ENCODE results near the gene HDGFL3.

HDGFL3 gene

GRCh38 chr15:83110381-83110780, 97.2 kb downstream of the HDGFL3 start:
- no peak overlapping the region for H3K27ac Mint-ChIP-seq
- peaks cover 46% of the 10 kb centered on the region for H3K27me3 Mint-ChIP-seq (ENCODE audit: low read depth)
- no peaks in the 10 kb centered on the region for H3K9me3 Mint-ChIP-seq
- H3K4me1 Mint-ChIP-seq, result peaks cover 16% of the 10 kb centered on the region
- H3K36me3 Mint-ChIP-seq (ENCODE audit: low read depth), result no peaks in the 10 kb centered on the region
- H3K4me3 Mint-ChIP-seq, result no peak overlapping the region
- no peak for TF ChIP-seq CTCF (IDR thresholded peaks at IDR 0.05; ENCODE audit: unreplicated experiment in 3 of 3)

DNA sequence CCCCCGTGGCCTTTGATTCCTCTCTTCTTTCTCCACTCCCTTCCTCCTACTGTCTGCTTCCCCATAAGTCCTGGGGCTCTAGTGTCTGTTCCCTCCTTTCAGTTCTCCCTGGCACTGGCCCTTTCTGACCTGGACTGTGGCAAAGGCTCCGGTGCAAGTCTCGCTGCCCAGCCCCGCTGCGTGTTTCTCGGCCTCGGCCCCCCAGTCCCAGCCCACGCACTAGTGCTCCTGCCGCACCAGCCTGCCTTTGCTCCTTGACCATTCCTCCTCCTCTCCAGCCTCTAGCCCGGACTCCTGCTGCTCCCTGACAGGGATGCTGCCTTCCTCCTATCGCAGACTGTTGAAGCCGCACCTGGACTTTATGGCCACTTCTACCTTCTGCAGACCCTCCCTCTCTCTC, 98.1 kb downstream of the HDGFL3 start:
- Mint-ChIP-seq H3K36me3 (ENCODE audit: low read depth) (no peaks in the 10 kb centered on the region), H3K4me3 (peak overlapping the region in 2 of 3 experiments; percentile 19 to 48), H3K27me3 (ENCODE audit: low read depth) (peaks cover 48% of the 10 kb centered on the region), H3K4me1 (peaks cover 16% of the 10 kb centered on the region), H3K9me3 (no peaks in the 10 kb centered on the region), H3K27ac (no peak overlapping the region)
- no peak for TF ChIP-seq CTCF (IDR thresholded peaks at IDR 0.05; ENCODE audit: unreplicated experiment in 3 of 3)

DNA sequence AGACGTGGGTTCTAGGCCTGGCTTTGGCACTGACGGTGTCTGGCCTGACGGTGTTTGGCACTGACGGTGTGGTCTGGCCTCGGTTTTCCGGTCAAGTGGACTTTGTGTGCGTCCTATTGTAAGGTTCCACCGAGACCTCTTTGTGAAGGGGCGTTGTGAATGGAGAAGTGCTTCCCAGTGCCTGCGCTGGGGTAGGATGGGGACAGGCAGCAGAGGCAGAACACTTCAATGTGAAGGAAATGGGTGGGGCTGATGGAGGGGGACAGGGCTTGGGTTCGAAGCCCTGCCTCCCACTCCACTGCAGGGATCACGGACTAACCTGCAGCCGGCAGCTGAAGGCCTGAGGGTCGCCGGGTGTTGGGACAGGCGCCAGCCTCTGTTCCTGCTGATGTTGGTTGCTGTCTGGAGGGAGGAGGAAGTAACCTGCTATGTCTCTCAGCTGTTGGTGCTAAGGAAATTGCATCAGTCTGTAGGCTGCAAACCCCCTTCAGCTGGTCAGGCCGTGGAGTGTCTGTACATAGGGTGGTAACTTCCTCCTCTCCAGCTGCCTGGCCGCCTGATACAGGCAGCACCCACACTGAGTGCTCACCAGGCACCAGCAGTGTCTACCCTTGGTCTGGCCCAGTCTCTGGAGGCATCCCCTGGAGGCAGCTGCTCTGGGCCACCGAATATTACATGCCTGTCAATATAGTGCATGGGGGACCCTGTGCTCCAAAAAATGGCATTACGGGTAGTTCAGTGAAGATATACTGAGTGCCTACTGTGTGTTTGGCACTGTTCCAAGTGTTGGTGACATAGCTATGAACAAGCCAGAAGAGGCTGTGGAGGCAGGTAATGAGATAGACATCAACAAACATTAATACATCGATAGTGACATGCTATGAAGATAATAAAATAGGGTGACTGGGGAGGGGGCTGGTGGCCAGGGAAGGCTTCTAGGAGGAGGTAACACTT, 99.1 kb downstream of the HDGFL3 start:
- Mint-ChIP-seq H3K4me3 (peak overlapping the region; percentile 66 to 77 (median 77)), H3K27ac (no peak overlapping the region), H3K9me3 (peaks cover 6% of the 10 kb centered on the region), H3K27me3 (ENCODE audit: low read depth) (peaks cover 48% of the 10 kb centered on the region), H3K4me1 (peaks cover 16% of the 10 kb centered on the region), H3K36me3 (ENCODE audit: low read depth) (no peaks in the 10 kb centered on the region)
- no peak for TF ChIP-seq CTCF (IDR thresholded peaks at IDR 0.05; ENCODE audit: unreplicated experiment in 3 of 3)

DNA sequence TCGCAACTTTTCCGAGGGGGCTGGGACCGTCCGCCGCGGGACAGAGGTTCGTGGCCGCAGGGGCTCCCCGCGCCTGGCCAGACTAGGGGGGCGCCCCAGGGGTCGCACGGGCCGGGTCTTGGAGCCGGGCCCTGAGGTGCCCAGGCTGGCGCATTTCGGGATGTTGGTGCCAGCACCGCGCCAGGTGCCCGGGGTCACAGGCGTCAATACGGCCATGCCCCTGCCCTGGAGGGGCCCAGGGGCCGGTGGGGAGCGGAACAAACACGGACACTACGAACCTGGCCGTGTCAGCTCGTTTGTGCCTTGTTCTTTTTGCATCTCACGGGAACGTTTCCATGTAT, 99.8 kb downstream of the HDGFL3 start:
- peaks cover 6% of the 10 kb centered on the region for H3K9me3 Mint-ChIP-seq
- TF ChIP-seq CTCF (IDR thresholded peaks at IDR 0.05; ENCODE audit: unreplicated experiment in 3 of 3), result no peak
- H3K4me3 Mint-ChIP-seq, result peak overlapping the region; percentile 66 to 77 (median 77)
- H3K27me3 Mint-ChIP-seq (ENCODE audit: low read depth), result peaks cover 48% of the 10 kb centered on the region
- H3K4me1 Mint-ChIP-seq, result peaks cover 16% of the 10 kb centered on the region
- no peak overlapping the region for H3K27ac Mint-ChIP-seq
- no peaks in the 10 kb centered on the region for H3K36me3 Mint-ChIP-seq (ENCODE audit: low read depth)

- TF ChIP-seq CTCF (IDR thresholded peaks at IDR 0.05; ENCODE audit: unreplicated experiment in 3 of 3), result no peak
Measured at GRCh38 chr15:83106994-83107840, 100.4 kb downstream of the HDGFL3 start, which contains the start of gene TM6SF1. TSS of gene TM6SF1 (plus strand) at chr15:83107645. CDS start at chr15:83107681, 36 bp downstream.

More at GRCh38 chr15:83106994-83107840, 100.4 kb downstream of the HDGFL3 start, which contains the start of gene TM6SF1:
- Mint-ChIP-seq H3K9me3 (peaks cover 6% of the 10 kb centered on the region), H3K27me3 (ENCODE audit: low read depth) (peaks cover 52% of the 10 kb centered on the region), H3K4me1 (peaks cover 19% of the 10 kb centered on the region), H3K27ac (no peak within 1 kb of the TSS), H3K4me3 (peak within 1 kb of the TSS; percentile 73 to 80 (median 78)), H3K36me3 (ENCODE audit: low read depth) (no peaks in the 10 kb centered on the region)
